Adrenal gland (tissue), 5 donors: Measurements from ENCODE around the gene CNTN4.

Source experiments
- CTCF ChIP-seq, 6 experiments: fragments of 450-650 bp in 4 of 6; fragments of 200-600 bp in 2 of 6; sonication (generic) in 1 of 6; IDR thresholded peaks; 1 replicate in 5 of 6; 2 replicates in 1 of 6; pipeline versions ENCODE4 v1.5.1 to v1.8.0; 2016 to 2021; ENCODE audit warnings: antibody characterized with exemption in 6 of 6, mild to moderate bottlenecking in 2 of 6, moderate library complexity in 1 of 6
- POLR2A ChIP-seq, 2 donors: fragments of 450-650 bp; IDR thresholded peaks; one replicate each; pipeline ENCODE4 v1.6.1; 2017; ENCODE audit warnings: antibody characterized with exemption in 2 of 2, mild to moderate bottlenecking in 2 of 2, moderate library complexity in 1 of 2
- donor health status: DM: no; HTN: no; CAD: no.

- no peak for TF ChIP-seq CTCF (IDR thresholded peaks at IDR 0.05)
- no peak for TF ChIP-seq POLR2A (IDR thresholded peaks at IDR 0.05)
Measured at GRCh38 chr3:2198776-2199279, 100.2 kb downstream of the CNTN4 start.
